ENCODE results near the gene OSM.

OSM gene

GRCh38 chr22:30266445-30267381, at the start of gene OSM:
TSS of gene OSM (minus strand) at chr22:30266851. CDS start at chr22:30266799, 52 bp downstream.
- peak; percentile 71 for DNase-seq (ENCODE audit: low spot score)

GRCh38 chr22:30315962-30316576, 49.4 kb upstream of the OSM start:
- no peak for DNase-seq (ENCODE audit: low spot score)

GRCh38 chr22:30314915-30315314, 48.3 kb upstream of the OSM start:
- peak; percentile 53 for DNase-seq (ENCODE audit: low spot score)

- DNase-seq (ENCODE audit: low spot score), result no peak
Observed at GRCh38 chr22:30313527-30314363, 47.1 kb upstream of the OSM start.

- DNase-seq (ENCODE audit: low spot score), result no peak
Observed at GRCh38 chr22:30312053-30312452, 45.4 kb upstream of the OSM start.

- DNase-seq (ENCODE audit: low spot score), result no peak
Observed at GRCh38 chr22:30310881-30311771, 44.5 kb upstream of the OSM start.

GRCh38 chr22:30309951-30310741, 43.5 kb upstream of the OSM start:
- DNase-seq (ENCODE audit: low spot score), result peak; percentile 51

GRCh38 chr22:30308518-30309230, 42.0 kb upstream of the OSM start:
- peak; percentile 33 for DNase-seq (ENCODE audit: low spot score)

GRCh38 chr22:30308093-30308492, 41.4 kb upstream of the OSM start:
- no peak for DNase-seq (ENCODE audit: low spot score)

- peak; percentile 28 for DNase-seq (ENCODE audit: low spot score)
Observed at GRCh38 chr22:30307041-30307574, 40.5 kb upstream of the OSM start.

GRCh38 chr22:30306627-30307011, 40.0 kb upstream of the OSM start:
- no peak for DNase-seq (ENCODE audit: low spot score)

- DNase-seq (ENCODE audit: low spot score), result peak; percentile 74
Observed at GRCh38 chr22:30305906-30306626, 39.4 kb upstream of the OSM start.

- DNase-seq (ENCODE audit: low spot score), result peak; percentile 78
Observed at GRCh38 chr22:30305519-30305905, 38.9 kb upstream of the OSM start.

- DNase-seq (ENCODE audit: low spot score), result no peak
Observed at GRCh38 chr22:30304495-30305244, 38.0 kb upstream of the OSM start.

GRCh38 chr22:30302810-30303138, 36.1 kb upstream of the OSM start:
- no peak for DNase-seq (ENCODE audit: low spot score)

GRCh38 chr22:30301995-30302809, 35.6 kb upstream of the OSM start:
- no peak for DNase-seq (ENCODE audit: low spot score)

GRCh38 chr22:30299322-30299721, 32.7 kb upstream of the OSM start:
- no peak for DNase-seq (ENCODE audit: low spot score)

All from CD4-positive, alpha-beta T cell treated with Interleukin-6 at 100 ng/mL for 8 hours (primary cell).